Choroid plexus epithelial cell (primary cell): ENCODE data around the gene CASTOR2.
A peak's percentile ranks its signal among the peaks of the same experiment; 100 is the strongest.

Experiments used
- DNase-seq: peaks from one replicate; pipeline ENCODE4 v3.0.0-alpha.2; 2010; ENCODE audit warnings: low read depth
- H3K4me3 ChIP-seq: 2 replicates; pipeline ENCODE4 v1.5.1; 2011; ENCODE audit warnings: low read depth, mild to moderate bottlenecking, control low read depth, low read length, moderate library complexity
- TF ChIP-seq, protein P1 (sequence below): conservative IDR thresholded peaks from 2 replicates; pipeline ENCODE4 v1.5.1; 2011; ENCODE audit warnings: low read depth, mild to moderate bottlenecking, control low read depth, inconsistent platforms, low read length, moderate library complexity

CASTOR2 gene

GRCh38 chr7:75050501-75050900 lies 86.0 kb downstream of the CASTOR2 start:
- no peak overlapping the region for H3K4me3 ChIP-seq
- TF ChIP-seq, protein P1, sequence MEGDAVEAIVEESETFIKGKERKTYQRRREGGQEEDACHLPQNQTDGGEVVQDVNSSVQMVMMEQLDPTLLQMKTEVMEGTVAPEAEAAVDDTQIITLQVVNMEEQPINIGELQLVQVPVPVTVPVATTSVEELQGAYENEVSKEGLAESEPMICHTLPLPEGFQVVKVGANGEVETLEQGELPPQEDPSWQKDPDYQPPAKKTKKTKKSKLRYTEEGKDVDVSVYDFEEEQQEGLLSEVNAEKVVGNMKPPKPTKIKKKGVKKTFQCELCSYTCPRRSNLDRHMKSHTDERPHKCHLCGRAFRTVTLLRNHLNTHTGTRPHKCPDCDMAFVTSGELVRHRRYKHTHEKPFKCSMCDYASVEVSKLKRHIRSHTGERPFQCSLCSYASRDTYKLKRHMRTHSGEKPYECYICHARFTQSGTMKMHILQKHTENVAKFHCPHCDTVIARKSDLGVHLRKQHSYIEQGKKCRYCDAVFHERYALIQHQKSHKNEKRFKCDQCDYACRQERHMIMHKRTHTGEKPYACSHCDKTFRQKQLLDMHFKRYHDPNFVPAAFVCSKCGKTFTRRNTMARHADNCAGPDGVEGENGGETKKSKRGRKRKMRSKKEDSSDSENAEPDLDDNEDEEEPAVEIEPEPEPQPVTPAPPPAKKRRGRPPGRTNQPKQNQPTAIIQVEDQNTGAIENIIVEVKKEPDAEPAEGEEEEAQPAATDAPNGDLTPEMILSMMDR = no peak
- no peak for DNase-seq

DNA sequence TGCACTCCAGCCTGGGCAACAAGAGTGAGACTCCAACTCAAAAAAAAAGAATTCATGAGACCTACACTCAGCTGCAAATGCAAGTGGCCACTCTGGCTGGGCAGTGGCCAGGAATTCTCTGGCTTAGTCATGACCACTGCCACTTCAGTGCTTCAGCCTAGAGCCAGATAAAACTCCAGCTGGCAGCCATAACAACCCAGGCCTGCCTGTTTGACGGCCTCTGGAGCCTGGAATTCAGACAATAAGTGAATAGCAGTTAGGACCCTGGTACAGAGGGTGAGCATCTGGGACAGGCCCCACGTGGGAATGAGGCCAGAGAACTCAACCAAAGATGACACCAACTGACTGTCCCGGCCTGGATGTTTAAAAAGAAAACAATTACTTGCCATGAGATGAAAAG lies 90.2 kb downstream of the CASTOR2 start:
- DNase-seq = peak; percentile 78
- TF ChIP-seq, protein P1 = no peak
- H3K4me3 ChIP-seq = no peak overlapping the region

DNA sequence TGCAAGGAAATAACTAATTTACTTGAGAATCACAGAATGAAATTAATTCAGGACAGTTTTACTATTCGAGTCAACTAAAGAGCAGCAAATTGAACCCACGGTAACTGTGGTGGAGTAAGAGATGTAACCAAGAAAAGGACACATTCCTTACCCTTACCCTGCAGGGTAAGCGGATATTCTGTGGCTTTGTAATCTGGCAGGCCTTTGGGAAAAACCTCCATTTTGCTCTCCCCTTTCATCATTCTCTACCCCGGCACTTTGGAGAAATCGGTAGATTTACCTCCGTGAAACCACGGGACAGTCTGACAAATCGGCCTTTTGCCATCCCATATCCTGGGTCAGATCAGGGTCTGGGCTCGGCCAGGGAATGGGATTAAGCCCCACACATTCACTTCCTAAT lies 90.7 kb downstream of the CASTOR2 start:
- TF ChIP-seq, protein P1 = no peak
- no peak overlapping the region for H3K4me3 ChIP-seq
- no peak for DNase-seq

GRCh38 chr7:75055830-75056772 lies 91.6 kb downstream of the CASTOR2 start:
- no peak overlapping the region for H3K4me3 ChIP-seq
- TF ChIP-seq, protein P1 = no peak
- peak; percentile 73 for DNase-seq

DNA sequence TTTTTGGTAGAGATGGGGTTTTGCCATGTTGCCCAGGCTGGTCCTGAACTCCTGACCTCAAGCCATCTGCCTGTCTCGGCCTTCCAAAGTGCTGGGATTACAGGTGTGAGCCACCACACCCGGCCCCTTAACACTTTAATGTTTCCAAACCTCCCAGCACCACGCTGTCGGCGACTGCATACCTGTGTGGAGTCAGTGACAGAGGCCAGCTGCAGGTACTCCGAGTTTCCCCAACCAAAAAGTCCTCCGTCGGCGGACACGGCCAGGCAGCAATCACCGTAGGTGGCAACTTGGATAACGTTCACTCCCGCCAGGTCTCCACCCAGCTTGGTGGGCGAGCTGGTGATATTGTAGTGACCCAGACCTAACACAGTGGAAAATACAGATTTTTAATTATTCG lies 93.9 kb downstream of the CASTOR2 start:
- TF ChIP-seq, protein P1 = no peak
- H3K4me3 ChIP-seq = no peak overlapping the region
- DNase-seq = no peak

DNA sequence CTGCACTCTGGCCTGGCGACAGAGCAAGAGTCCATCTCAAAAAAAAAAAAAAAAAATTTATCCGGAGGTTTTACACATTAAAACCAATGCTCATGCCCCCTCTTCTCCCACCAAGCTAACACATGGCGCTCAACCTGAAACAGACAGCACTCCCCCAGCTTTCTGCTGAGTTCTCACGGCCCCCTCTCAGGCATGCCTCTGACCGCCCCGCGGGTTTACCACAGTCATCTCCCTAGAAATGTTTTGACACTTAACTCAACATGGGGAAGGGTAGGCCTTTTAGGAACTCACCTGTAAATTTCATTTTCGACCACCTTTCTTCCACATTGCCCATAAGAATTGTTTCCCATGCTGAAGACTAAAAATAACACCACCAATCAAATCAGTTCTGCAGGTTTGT lies 99.8 kb downstream of the CASTOR2 start:
- no peak overlapping the region for H3K4me3 ChIP-seq
- DNase-seq = no peak
- TF ChIP-seq, protein P1 = no peak

GRCh38 chr7:75064801-75065200 lies 100.3 kb downstream of the CASTOR2 start:
- TF ChIP-seq, protein P1 = no peak
- no peak for DNase-seq
- no peak overlapping the region for H3K4me3 ChIP-seq
